ENCODE measurements around the gene SDCCAG8. TPM values are rescaled to one million over a fixed set of nuclear protein-coding genes. Genes with fewer than 3 reads are reported as not detected.

Gene SDCCAG8
- total and polyA plus RNA-seq, 2 of the 8 experiments (the other 6 are each of a cell fraction or from before 2014, with no cell fraction given): 15.6 to 21.0 TPM

DNA sequence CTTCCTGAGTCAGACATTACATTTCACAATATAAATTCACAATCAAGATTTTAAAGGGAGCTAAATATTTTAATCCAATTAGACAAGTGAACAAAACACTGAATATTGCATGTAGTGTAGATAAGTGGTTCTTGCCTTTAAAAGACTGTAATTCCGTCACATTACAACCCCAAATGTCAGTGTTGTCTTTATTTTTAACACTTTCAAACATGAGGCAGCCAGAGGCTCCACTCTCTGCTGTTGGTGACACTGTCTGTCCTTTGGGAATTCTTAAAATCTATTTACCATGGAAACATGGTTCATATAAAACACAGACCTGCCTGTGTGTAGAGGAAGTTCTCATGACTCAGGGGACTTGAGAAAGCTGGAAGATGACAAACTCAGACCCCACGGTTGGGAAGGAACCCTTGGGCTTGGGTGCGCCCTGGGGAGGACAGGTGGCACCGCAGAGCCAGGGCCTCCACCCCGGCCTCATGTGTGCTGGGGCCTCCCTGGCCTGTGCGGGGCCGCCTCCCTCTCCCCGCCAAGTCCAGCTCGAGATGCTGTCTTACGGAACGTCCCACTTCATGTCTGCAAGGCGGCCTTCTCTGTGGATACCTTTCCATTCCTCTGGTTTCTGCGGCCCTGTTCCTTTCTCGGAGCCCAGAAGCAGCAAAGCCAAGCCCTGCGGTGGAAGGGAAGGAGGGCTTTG, 239.0 kb downstream of the SDCCAG8 start:
- H2AK5ac ChIP-seq (ENCODE audit: low read depth, low read length): no peak overlapping the region
- H3K79me2 ChIP-seq (ENCODE audit: control insufficient read depth in 1 of 2, insufficient read depth in 2 of 2, low read length in 2 of 2): no peaks in the 10 kb centered on the region
- H3K18ac ChIP-seq (ENCODE audit: extremely low read depth, low read length): no peak overlapping the region
- no peak overlapping the region for H3K4me3 ChIP-seq (ENCODE audit: extremely low read depth in 1 of 4, insufficient read depth in 2 of 4, low read depth in 3 of 4, low read length in 4 of 4)
- H3K9ac ChIP-seq (replicated peaks in 1 of 4; ENCODE audit: extremely low read depth in 1 of 4, low read depth in 3 of 4, low read length in 3 of 4): peak overlapping the region in 2 of 4 experiments; percentile 20 to 31; a peak in 2 of 7 replicates
- H3K27ac ChIP-seq (ENCODE audit: low read depth, low read length): no peak overlapping the region
- no peak overlapping the region for H3K23ac ChIP-seq (ENCODE audit: insufficient read length)
- no peak overlapping the region for H3K56ac ChIP-seq (replicated peaks; ENCODE audit: insufficient read length, low read depth, low read length)
- 95% methylated on average over 15 of the region's 15 CpGs; no CpG with 5 or more reads in 1 of the 2 experiments for WGBS, 2 experiments (ENCODE audit: extremely low coverage in 1 of 2, insufficient coverage in 1 of 2, insufficient read length in 1 of 2, insufficient replicate concordance in 2 of 2, low coverage in 1 of 2, low lambda C conversion rate in 2 of 2, missing lambda C conversion rate in 1 of 2)
- no peaks in the 10 kb centered on the region for H3K27me3 ChIP-seq (replicated peaks in 1 of 4; ENCODE audit: control insufficient read depth in 3 of 4, extremely low read depth in 1 of 4, insufficient read depth in 3 of 4, low read length in 3 of 4)
- H3K4ac ChIP-seq (replicated peaks; ENCODE audit: insufficient read length, low read depth, low read length): no peak overlapping the region
- H3K14ac ChIP-seq (ENCODE audit: insufficient read length): no peak overlapping the region
- H2BK15ac ChIP-seq (ENCODE audit: low read length): no peak overlapping the region
- H2BK12ac ChIP-seq (ENCODE audit: low read depth, low read length): 0 out of 2 replicates have a peak overlapping the region, but pooled peaks have one; percentile 56
- no peaks in the 10 kb centered on the region for H3K23me2 ChIP-seq (ENCODE audit: low read depth, low read length)
- no peaks in the 10 kb centered on the region; a peak in 1 of 4 replicates for H3K9me3 ChIP-seq (ENCODE audit: insufficient read depth in 2 of 2, low read depth in 1 of 2, low read length in 1 of 2)
- H2AFZ ChIP-seq (ENCODE audit: low read length): no peak overlapping the region
- H2BK20ac ChIP-seq (ENCODE audit: low read length): no peak overlapping the region
- H4K8ac ChIP-seq (ENCODE audit: extremely low read depth, insufficient read depth, low read length): no peak overlapping the region; the same call in 1 of the 2 replicates
- H4K91ac ChIP-seq (replicated peaks; ENCODE audit: insufficient read length, low read length): no peak overlapping the region
- H3K79me1 ChIP-seq (ENCODE audit: low read depth, low read length): no peaks in the 10 kb centered on the region
- FAIRE-seq (no peak), DNase-seq (ENCODE audit: low read depth in 1 of 2, low spot score in 2 of 2) (no peak)
- no peak overlapping the region for H2BK120ac ChIP-seq (replicated peaks; ENCODE audit: low read depth, low read length)
- H4K20me1 ChIP-seq (replicated peaks in 1 of 2; ENCODE audit: control insufficient read depth in 1 of 2, insufficient read depth in 2 of 2, low read length in 2 of 2): no peaks in the 10 kb centered on the region
- H2BK5ac ChIP-seq (ENCODE audit: low read depth, low read length): no peak overlapping the region
- CTCF ChIA-PET (ENCODE audit: partially characterized antibody): interaction anchor here (1.2 to 1.3 kb wide), 2 partner anchors 10 to 151 kb away, joined by 3 to 5 read pairs; no protein-coding TSS in a partner anchor
- no peaks in the 10 kb centered on the region for H3K36me3 ChIP-seq (ENCODE audit: control insufficient read depth in 2 of 4, insufficient read depth in 4 of 4, low read length in 3 of 4)
- no peak overlapping the region for H4K5ac ChIP-seq (ENCODE audit: insufficient read length, low read depth, low read length)
- peaks cover 15 to 34% (median 27%) of the 10 kb centered on the region in 4 experiments for H3K4me1 ChIP-seq (replicated peaks in 1 of 4; ENCODE audit: control insufficient read depth in 3 of 4, insufficient read depth in 4 of 4, low read length in 3 of 4)
- POLR2A ChIA-PET (ENCODE audit: partially characterized antibody): no interaction called here
- H3K4me2 ChIP-seq (ENCODE audit: insufficient read depth in 1 of 2, low read depth in 2 of 2, low read length in 2 of 2): no peak overlapping the region
- TF ChIP-seq SP4 (IDR thresholded peaks at IDR 0.05; ENCODE audit: low read length) (no peak), SIN3A (conservative IDR thresholded peaks at IDR 0.05 in 1 of 2, IDR thresholded peaks at IDR 0.05 in 1 of 2; ENCODE audit: low read depth in 1 of 2, low read length in 2 of 2) (no peak), POLR2A (IDR thresholded peaks at IDR 0.05; ENCODE audit: control extremely low read depth in 1 of 2, low read depth in 2 of 2, low read length in 2 of 2) (no peak), HDAC2 (IDR thresholded peaks at IDR 0.05; ENCODE audit: borderline replicate concordance in 1 of 2, low read depth in 2 of 2, low read length in 2 of 2) (no peak), RNF2 (IDR thresholded peaks at IDR 0.05; ENCODE audit: borderline replicate concordance, low read depth, low read length, missing control alignments, poor library complexity, severe bottlenecking) (no peak), MAFK (IDR thresholded peaks at IDR 0.05; ENCODE audit: low read depth, low read length) (no peak), CTBP2 (IDR thresholded peaks at IDR 0.05; ENCODE audit: borderline replicate concordance, insufficient read depth, insufficient read length, low read length) (no peak), BCL11A (IDR thresholded peaks at IDR 0.05; ENCODE audit: low read depth in 2 of 2, low read length in 2 of 2) (no peak)
- TF ChIP-seq, protein P1, sequence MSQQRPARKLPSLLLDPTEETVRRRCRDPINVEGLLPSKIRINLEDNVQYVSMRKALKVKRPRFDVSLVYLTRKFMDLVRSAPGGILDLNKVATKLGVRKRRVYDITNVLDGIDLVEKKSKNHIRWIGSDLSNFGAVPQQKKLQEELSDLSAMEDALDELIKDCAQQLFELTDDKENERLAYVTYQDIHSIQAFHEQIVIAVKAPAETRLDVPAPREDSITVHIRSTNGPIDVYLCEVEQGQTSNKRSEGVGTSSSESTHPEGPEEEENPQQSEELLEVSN (IDR thresholded peaks at IDR 0.05): no peak

Data from H1 (cell line).